A673 (cell line): ENCODE measurements around the gene MOK.

ENCODE experiments used
- CTCF ChIP-seq: fragments of 300-800, 200-600 bp; sonication (generic); conservative IDR thresholded peaks from 2 replicates; pipeline ENCODE4 v1.5.1; 2017; ENCODE audit warnings: low read depth, mild to moderate bottlenecking, antibody characterized with exemption, low read length, moderate library complexity, mixed read lengths
- EZH2 ChIP-seq: fragments of 200-600 bp; sonication (generic); IDR thresholded peaks from 2 replicates; pipeline ENCODE4 v1.6.1; 2017; ENCODE audit warnings: borderline replicate concordance, low read depth, mild to moderate bottlenecking, mixed read lengths, antibody characterized with exemption, low read length; ENCODE audit not compliant: poor library complexity, severe bottlenecking

- TF ChIP-seq CTCF (no peak), EZH2 (no peak)
Measured at GRCh38 chr14:102207831-102208365, 97.1 kb downstream of the MOK start.
